Measurements from ENCODE around the gene DIP2A.
"Not testable (repeated sequence)": the region's sequence is repeated elsewhere in the genome, so short reads cannot be mapped to it uniquely, and the experiment has no call there.

The DIP2A gene

DNA sequence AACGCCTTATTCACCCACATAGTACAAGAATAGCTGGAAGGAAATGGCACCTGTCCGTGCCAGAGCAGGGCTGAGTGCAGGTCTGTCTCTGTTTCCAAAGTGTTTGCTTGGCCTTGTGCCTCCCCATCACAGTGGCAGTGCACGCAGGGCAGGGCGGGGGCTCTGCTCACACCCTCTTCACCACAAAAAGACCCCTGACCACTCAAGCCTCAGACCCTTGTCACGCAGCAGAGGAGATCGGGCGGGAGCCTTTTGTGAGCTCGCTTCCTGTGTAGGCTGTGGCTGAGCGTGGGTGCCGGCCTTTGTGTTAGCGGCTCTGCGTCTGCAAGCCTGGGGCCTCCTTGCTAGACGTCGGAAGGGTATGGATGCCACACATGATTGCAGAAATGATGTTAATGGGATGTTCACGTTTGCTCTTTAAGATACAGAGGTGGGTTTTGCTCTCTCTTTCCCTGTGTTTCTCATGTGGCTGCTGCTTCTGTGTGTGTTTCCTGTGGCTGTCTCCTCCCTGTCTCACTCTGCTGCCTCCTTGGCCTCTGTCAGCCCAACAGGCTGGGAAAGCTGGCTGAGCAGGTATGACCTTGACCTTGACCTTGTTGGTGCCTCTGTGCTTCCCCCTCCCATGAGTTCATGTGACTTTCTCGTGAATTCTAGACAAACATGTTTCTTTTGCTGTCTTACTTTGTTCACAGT is 100.7 kb downstream of the DIP2A start:
- DNase-seq = no peak

- DNase-seq = no peak
These were observed 102.1 kb downstream of the DIP2A start for GRCh38 chr21:46560568-46561444.

DNA sequence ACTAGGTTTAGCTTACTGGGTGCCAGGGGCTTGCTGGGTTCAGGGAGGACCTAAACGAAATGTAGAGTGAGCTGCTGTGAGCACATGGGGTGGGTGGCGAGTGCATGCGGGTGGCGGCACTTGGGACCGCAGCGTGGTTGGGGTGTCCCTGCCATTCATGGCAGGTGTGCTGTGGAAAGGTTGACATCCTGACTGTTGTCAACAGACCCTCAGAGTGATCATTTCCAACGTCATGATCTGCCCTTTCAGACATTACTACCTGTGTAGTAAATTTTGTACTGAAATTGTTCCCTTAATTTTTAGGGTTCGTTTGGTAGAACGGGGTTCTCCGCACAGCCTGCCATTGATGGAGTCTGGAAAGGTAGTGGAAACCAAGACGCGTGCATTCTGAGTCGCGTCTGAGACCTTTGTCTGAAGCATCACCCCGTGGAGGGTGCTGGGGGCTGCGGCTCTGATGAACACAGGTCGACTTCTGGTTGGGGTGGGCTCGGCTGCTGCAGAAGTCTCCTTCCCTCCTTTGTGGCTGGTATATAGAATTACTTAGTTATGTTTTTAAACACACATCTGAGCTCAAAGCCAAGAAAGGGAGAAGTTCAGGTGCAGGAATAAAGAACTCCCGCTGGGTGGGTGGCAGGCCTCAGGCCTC is 102.9 kb downstream of the DIP2A start:
- DNase-seq = no peak

GRCh38 chr21:46562472-46562871 is 103.8 kb downstream of the DIP2A start:
- no peak for DNase-seq

GRCh38 chr21:46562964-46563607 is 104.4 kb downstream of the DIP2A start:
- DNase-seq = no peak

DNA sequence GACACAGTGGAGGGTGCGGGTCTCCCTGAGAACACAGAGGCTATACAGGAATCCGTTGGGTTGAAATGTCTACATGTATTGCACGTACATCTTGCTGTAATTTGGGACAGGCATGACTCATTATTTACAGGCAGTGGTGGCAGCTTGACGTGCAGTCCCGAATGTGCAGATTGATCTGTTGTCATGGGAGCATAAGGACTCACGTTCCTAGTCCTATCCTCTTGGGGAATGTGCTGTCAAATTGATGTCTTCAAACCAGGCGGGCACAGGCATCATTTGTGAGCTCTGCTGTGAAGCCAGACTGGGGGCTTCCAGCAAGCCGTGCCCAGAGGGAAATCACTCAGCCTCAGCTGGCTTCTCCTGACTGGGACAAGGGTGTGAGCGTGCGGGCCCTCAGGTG is 105.7 kb downstream of the DIP2A start:
- no peak for DNase-seq

GRCh38 chr21:46567348-46567747 is 108.7 kb downstream of the DIP2A start:
- no peak for DNase-seq

DNA sequence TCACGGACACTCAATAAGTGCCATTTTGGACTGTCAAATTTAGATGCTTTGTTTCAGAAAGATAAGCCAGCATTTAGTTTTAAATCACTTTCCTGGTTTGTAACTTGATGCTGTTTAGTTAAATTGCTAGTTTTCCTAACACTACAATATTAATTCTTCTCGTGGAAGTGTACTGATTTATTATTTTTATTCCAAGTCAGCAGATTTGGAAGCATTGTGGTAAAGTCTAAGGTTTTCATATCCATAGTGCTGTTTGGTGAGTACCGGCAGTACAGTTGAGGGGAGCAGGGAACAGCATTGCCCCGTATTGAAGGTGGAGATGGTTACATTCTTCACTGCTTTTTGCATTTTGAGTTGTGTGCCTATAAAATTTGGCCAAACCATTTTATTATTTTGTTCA is 109.9 kb downstream of the DIP2A start:
- DNase-seq = no peak

GRCh38 chr21:46569081-46569480 is 110.4 kb downstream of the DIP2A start:
- no peak for DNase-seq

DNA sequence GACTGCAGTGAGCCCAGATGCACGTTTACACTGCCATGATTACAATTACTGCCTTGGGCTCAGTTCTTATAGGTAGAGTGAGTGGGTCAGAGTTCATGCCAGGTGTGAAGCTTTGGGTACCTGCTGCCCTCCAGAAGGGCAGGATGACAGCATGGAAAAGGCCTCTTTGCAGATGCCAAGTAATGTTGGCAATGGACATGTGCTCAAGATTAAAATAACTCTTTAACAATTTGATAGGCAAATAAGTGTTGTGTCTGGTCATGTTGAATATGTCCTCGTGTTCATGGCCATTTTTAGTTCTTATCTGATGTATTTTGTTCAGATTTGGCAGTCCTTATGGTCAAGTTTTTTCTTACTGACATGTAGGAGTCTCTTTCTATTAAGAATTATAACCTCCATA is 111.4 kb downstream of the DIP2A start:
- DNase-seq = no peak

GRCh38 chr21:46570631-46571030 is 111.9 kb downstream of the DIP2A start:
- no peak for DNase-seq

- no peak for DNase-seq
These were observed 114.2 kb downstream of the DIP2A start for GRCh38 chr21:46572850-46573249.

DNA sequence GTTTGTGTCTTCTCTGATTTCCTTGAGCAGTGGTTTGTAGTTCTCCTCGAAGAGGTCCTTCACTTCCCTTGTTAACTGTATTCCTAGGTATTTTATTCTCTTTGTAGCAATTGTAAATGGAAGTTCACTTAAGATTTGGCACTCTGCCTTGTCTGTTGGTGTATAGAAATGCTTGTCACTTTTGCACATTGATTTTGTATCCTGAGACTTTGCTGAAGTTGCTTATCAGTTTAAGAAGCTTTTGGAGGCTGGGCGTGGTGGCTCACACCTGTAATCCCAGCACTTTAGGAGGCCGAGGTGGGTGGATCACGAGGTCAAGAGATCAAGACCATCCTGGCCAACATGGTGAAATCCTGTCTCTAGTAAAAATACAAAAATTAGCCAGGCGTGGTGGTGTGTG is 119.1 kb downstream of the DIP2A start:
- not testable (repeated sequence) for DNase-seq

- not testable (repeated sequence) for DNase-seq
These were observed 120.7 kb downstream of the DIP2A start for GRCh38 chr21:46579394-46579793.

DNA sequence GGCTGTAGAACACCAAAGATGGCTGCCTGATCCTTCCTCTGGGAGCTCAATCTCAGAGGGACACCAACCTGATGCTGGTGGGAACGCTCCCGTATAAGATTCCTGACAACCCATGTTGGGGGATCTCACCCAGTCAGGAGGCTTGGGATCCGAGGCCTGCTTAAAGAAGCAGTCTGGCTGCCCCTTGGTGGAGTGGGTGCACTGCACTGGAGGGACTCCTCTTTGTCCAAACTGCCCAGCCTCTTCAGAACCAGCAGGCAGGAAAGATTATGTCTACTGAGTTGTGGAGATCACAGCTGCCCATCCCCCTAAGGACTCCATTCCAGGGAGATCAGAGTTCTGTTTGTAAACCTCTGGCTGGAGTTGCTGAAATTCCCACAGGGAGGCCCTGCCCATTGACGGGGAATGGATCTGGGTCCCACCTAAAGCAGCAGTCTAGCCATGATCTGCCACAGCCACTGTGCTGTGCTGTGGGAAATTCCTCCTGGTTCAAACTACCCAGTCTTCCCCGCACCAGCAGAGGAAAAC is 123.2 kb downstream of the DIP2A start:
- no peak for DNase-seq

DNA sequence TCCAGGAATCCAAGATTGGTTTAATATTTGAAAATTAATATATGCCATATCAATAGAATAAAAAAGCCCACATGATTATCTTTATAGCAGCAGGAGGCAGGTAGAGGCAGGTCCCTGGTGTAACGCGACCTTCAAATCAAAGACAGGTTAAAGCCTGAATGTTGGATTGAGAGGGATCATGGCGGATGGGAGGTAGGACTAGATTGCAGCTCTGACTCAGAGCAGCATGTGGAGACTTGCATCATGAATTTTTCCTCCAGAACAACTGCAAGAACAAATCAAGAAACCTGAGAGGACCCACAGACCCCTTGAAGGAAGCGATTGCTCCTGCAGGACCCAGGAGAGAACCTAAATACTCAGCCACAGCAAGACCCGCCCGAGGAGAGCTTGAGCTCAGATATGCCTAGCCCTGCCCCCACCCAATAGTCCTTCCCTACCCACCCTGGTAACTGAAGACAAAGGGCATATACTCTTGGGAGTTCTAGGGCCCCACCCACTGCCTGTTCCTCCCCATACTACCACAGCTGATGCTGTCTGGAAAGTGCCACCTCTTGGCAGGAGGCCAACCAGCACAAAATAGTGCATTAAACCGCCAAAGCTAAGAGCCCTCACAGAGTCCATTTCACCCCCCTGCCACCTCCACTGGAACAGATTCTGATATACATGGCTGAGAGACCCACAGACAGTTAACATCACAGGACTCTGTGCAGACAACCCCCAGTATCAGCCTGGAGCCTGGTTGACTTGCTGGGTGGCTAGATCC is 126.7 kb downstream of the DIP2A start:
- no peak for DNase-seq

DNA sequence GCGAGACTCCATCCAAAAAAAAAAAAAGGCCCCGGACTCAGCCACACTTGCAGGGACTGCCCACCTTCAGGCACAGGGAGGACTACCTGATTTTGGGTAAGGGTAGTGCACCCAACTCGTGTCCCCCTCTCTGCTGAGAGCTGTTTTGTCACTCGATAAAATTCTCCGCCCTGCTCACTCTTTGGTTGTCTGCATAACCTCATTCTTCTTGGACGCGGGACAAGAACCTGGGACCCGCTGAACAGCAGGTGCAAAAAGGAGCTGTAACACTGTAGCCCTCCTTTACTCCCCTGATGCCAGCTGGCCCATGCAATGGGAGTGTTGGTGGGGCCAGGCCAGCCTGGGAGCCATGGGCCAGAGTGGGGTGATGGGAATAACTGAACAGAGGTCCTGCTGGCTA is 135.6 kb downstream of the DIP2A start:
- no peak for DNase-seq

DNA sequence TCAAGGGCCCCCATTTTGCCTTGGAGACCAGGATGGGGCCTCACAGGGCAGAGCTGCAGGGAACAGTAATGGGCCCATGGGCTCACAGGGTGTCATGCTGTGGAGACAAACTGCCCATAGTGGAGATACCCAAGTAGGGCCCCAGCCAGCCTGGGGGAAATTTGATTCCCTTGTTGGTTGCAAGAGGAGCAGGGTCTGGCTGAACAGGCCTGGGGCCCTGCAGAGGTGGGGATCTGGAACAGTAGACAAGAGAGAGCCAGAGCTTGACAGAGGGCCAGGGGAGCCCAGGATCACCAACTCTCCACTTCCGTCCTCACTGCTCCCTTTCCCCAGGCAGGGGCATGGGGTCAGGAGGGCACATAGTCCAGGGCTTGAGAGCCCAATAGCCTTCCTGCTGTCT is 137.5 kb downstream of the DIP2A start:
- no peak for DNase-seq

DNA sequence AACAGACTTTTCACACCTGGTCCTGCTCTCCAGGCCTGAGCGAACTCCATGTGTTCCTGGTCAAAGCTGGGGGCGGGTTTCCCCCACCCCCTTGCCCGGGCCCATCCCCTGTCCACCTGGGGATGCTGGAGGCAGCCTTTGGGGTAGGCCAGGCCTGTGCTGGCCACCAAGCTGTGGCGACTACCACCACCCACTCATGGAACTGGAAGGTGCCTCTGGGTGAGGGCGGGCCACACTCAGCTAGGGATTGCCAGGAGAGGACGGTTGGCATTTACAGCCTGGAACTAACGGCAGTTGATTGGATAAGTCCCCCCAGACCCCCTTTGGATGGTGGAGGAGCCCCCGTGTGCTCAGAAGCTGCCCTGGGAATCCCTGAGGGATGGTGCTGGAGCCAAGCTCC is 138.3 kb downstream of the DIP2A start:
- DNase-seq = no peak

DNA sequence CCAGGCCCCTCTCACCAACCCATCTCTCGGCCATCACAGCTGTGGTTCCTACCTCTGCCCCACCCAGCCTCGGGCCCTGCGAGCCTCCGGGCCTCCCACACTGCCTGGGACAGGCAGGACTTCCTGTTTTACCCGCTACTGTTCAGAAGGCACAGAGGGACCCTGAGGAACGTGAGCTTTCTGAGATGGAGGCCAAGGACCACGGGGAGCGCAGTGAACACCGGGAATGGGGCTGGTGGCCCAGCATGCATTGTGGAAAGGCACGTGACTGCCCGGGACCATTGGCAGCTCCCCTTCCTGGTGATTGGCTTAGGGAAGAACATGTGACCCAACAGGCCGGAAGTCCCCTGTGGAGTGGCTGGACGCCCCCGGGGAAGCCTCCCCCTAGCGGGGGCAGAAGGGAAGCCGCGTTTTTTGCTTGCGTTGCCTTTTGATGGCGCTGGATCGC is 139.2 kb downstream of the DIP2A start:
- no peak for DNase-seq

GRCh38 chr21:46598581-46599572 is 140.2 kb downstream of the DIP2A start:
- DNase-seq = no peak
